HG02884 (cell line): Measurements from ENCODE around the gene NOS2.
"Not testable (repeated sequence)": the region's sequence is repeated elsewhere in the genome, so short reads cannot be mapped to it uniquely, and the experiment has no call there.

Source experiments
- ATAC-seq: cut with Tn5 transposase; IDR thresholded peaks from one replicate; pipeline ENCODE4 v1.9.1; 2021; ENCODE audit warnings: mild to moderate bottlenecking, moderate library complexity; ENCODE audit not compliant: unreplicated experiment

The NOS2 gene

GRCh38 chr17:27792095-27792494 lies 8.2 kb downstream of the NOS2 start:
- ATAC-seq, result no peak

- no peak for ATAC-seq
These were observed 11.4 kb downstream of the NOS2 start for GRCh38 chr17:27788919-27789318.

GRCh38 chr17:27783440-27784350 lies 16.6 kb downstream of the NOS2 start:
- ATAC-seq, result no peak

GRCh38 chr17:27782791-27783206 lies 17.5 kb downstream of the NOS2 start:
- ATAC-seq, result no peak

- no peak for ATAC-seq
These were observed 19.4 kb downstream of the NOS2 start for GRCh38 chr17:27780828-27781404.

DNA sequence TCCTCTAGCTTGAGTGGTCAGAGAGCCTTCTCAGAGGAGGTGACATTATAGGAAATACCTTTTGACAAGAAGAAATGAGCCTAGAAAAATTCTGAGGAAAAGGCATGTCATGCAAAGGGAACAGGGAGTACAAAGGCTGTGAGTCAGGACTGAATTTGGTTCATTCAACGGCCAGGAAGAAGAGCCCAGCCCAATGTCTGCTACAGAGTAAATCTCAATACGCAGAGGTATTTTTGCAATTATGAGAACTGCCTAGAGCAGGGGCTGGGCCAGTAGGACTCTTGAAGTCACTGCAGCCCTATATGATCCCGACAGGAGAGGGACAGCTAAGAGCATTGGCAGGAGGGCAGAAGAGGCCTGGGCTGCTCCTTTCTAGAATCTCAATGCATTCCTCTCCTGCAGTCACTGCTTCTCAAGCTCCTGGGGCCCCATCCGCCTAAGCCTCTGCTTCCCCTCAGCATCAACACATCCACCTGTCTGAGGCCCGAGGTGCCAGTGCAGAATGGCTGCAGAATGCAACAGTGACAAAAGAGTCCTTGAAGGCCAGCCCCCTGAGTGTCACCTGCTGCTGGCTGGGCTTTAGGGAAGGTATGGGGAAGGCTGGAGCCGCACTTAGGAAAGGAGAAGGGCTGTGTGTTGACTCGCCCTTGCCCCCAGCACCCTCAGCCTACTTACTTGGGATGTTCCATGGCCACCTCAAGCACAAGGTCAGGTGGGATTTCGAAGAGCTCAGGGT lies 20.1 kb downstream of the NOS2 start:
- no peak for ATAC-seq

GRCh38 chr17:27778183-27778582 lies 22.1 kb downstream of the NOS2 start:
- no peak for ATAC-seq

GRCh38 chr17:27776882-27777624 lies 23.3 kb downstream of the NOS2 start:
- no peak for ATAC-seq

DNA sequence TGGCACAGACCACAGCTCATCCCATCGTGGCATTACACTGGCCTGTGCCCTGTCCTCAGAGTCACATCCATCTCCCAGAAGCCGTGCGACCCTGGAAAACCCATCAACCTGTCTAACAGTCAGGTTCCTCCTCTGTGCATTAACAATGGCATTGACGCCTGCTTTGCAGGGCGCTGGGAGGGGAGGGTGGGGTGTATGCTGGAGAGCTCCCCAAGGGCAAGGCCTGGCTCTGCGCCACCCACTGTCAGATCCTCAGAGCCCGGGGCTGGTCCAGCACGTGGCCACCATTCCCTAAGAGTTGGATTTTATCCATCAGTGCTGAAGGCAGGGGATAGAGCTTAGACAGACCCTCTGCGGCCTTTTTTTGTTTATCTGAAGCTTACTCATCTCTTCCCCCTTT lies 28.7 kb downstream of the NOS2 start:
- ATAC-seq, result no peak

GRCh38 chr17:27770877-27771276 lies 29.5 kb downstream of the NOS2 start:
- ATAC-seq, result no peak

- ATAC-seq, result no peak
These were observed 31.4 kb downstream of the NOS2 start for GRCh38 chr17:27768858-27769410.

GRCh38 chr17:27766438-27766837 lies 33.9 kb downstream of the NOS2 start:
- ATAC-seq, result no peak

DNA sequence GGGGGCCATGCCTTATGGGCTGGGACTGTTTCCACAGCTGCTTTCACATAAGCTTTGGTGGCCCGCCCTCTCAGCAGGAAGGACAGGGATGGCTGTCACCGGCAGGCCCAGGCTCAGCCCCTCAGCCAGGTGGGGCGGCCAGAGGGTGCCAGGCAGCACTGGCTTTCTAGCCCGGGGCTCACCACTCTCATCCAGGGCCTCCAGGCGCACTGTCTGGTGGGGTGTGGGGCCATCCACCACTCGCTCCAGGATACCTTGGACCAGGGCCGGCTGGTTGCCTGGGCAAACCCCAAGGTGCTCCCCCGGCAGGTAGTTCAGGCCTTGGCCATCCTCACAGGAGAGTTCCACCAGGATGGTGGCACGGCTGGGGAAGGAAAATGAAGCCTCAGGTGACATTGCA lies 35.0 kb downstream of the NOS2 start:
- no peak for ATAC-seq

DNA sequence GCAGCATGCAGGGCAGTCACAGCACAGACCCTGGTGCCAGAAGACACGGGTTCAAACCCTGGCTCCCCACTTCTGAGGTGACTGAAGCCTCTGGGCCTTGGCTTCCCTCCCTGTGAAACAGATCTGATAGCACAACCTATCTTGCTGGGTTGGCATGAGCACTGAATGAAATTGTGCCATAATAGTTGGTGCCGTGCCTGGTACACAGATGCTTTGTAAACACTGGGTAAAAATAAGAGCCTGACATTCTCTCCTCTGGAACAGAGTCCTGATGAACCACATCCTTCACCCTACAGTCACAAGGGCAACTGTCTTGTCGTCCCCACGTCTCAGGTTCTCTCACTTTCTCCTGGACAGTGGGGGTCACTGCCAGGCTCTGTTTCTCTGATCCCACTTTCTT lies 35.7 kb downstream of the NOS2 start:
- ATAC-seq, result no peak

DNA sequence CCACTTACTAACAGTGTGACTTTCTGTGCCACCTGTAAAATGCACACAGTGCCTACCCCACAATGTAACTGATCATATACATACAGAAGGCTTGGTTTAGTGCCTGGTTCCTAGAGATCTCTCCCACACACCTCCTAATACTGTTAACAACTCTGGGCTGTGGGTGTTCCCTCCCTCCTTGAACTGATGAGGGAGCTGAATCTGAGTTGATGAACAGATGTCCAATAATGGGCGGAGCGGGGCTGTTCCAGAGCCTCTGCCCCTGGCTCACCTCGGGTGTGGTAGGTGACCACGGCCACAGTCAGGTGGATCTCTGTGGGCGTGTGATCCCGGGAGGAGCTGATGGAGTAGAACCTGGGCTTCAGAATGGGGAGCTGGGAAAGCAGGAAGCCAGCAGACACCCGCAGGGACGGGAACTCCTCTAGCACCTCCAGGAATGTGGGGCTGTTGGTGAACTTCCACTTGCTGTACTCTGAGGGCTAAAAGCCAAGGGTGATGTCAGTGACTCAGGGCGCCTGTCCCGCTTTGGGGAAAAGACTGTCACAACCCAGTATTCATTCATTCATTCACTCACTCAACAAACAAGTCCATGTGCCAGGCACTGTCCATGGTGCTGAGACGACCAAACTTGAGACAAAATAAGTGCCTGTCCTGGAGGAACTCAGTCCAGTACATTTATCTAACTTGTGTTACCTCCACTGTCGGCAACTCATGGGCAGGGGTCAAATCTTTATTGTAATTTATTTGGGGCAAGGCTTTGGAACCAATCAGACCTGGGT lies 37.6 kb downstream of the NOS2 start:
- no peak for ATAC-seq

GRCh38 chr17:27760931-27761330 lies 39.4 kb downstream of the NOS2 start:
- ATAC-seq, result not testable (repeated sequence)

DNA sequence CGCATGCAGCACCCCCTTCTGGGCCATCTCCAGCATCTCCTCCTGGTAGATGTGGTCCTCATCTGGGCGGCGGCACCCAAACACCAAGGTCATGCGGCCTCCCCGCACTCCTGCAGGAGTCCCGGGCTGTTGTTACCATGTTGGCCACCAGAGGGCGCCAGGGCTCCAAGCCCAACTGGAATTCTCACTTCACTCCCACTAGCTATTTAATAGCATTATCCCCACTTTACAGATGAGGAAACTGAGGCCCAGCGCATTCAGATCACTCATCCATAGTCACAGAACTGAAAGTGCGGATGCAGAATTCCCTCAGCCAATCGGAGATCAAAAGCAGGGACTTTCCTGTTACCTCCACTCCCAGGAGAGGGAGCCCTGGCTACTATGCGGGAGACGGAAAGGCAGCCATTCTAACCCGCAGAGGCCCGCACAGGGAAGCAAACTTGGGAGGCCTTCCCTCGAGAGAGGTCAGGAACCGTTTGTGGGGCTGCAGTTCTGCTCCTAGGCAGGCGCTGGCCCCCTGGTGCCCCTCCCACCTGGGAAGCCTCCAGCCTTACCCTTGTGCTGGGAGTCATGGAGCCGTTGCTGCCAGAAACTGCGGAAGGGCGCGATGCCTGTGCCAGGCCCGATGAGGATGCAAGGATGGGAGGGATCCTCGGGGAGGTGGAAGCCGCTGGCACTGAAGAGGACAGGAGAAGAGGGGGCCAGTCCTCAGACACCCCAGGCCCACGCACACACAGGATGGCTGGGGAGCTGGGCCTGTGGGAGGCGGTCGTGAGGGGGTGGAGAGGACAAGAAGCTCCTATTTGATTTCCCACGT lies 40.1 kb downstream of the NOS2 start:
- ATAC-seq, result no peak

GRCh38 chr17:27759528-27759927 lies 40.8 kb downstream of the NOS2 start:
- ATAC-seq, result no peak
